IMR-90 (cell line): ENCODE results near the gene CACNA1I. TPM values are rescaled to one million over a fixed set of nuclear protein-coding genes. Genes with fewer than 3 reads are reported as not detected.

Experiments
- ATAC-seq: fragments of 200-7000 bp; cut with Tn5 transposase; 2 replicates; pipeline ENCODE4 v1.9.1; 2020; ENCODE audit warnings: low read depth, mild to moderate bottlenecking, moderate library complexity
- BruUV-seq: library from RNA; stranded (reverse); fragments of 400-500 nt; replicated peaks from 2 replicates; lab custom pipeline; 2021; lab: Mats Ljungman, UMichigan
- CTCF ChIA-PET: fragments of 300-600 bp; formaldehyde crosslinking; extraction: SDS; loops from one replicate; lab custom pipeline; 2021; ENCODE audit warnings: antibody characterized with exemption; lab: Yijun Ruan, JAX
- POLR2A ChIA-PET: fragments of 300-600 bp; sonication (Branson Sonifier 250); formaldehyde crosslinking; loops from one replicate; lab custom pipeline; 2022; ENCODE audit warnings: antibody characterized with exemption; ENCODE audit not compliant: unreplicated experiment; lab: Charles Lee
- DNase-seq: peaks from one replicate; pipeline ENCODE4 v3.0.0; 2013
- H2AFZ ChIP-seq: replicated peaks from 2 replicates; pipeline ENCODE3; 2013; ENCODE audit warnings: low read length, mild to moderate bottlenecking; ENCODE audit not compliant: poor library complexity
- H2AK5ac ChIP-seq: 2 replicates; pipeline ENCODE4 v1.6.1; 2013; ENCODE audit warnings: low read depth, low read length, inconsistent platforms
- H2AK9ac ChIP-seq: replicated peaks from 2 replicates; pipeline ENCODE3; 2013; ENCODE audit warnings: mild to moderate bottlenecking, low read depth, low read length, moderate library complexity; ENCODE audit not compliant: poor library complexity
- H2BK120ac ChIP-seq: 2 replicates; pipeline ENCODE4 v1.6.1; 2013; ENCODE audit warnings: low read depth, low read length, inconsistent platforms
- H2BK15ac ChIP-seq: 3 replicates; pipeline ENCODE4 v1.6.1; 2013; ENCODE audit warnings: low read depth, low read length, inconsistent platforms
- H2BK20ac ChIP-seq: 2 replicates; pipeline ENCODE4 v1.6.1; 2013; ENCODE audit warnings: low read depth, mild to moderate bottlenecking, inconsistent platforms, low read length, moderate library complexity
- H2BK5ac ChIP-seq: 2 replicates; pipeline ENCODE4 v1.6.1; 2013; ENCODE audit warnings: mild to moderate bottlenecking, low read depth, low read length, inconsistent platforms; ENCODE audit not compliant: poor library complexity, severe bottlenecking
- H3K14ac ChIP-seq: replicated peaks from 2 replicates; pipeline ENCODE4 v1.6.1; 2013; ENCODE audit warnings: low read depth, low read length, inconsistent platforms
- H3K18ac ChIP-seq: 2 replicates; pipeline ENCODE4 v1.6.1; 2013; ENCODE audit warnings: low read depth, low read length, control low read depth
- H3K23ac ChIP-seq: 2 replicates; pipeline ENCODE4 v1.6.1; 2013; ENCODE audit warnings: low read depth, low read length, inconsistent platforms
- H3K27ac ChIP-seq: 2 replicates; pipeline ENCODE4 v1.5.1; 2013; ENCODE audit warnings: mild to moderate bottlenecking, control low read depth, low read length; ENCODE audit not compliant: insufficient read depth
- H3K27me3 ChIP-seq: 2 replicates; pipeline ENCODE4 v1.6.1; 2013; ENCODE audit warnings: low read length; ENCODE audit not compliant: control insufficient read depth, insufficient read depth
- H3K36me3 ChIP-seq: 2 replicates; pipeline ENCODE4 v1.6.1; 2013; ENCODE audit warnings: low read length, mixed read lengths; ENCODE audit not compliant: control insufficient read depth, insufficient read depth
- H3K4ac ChIP-seq: 2 replicates; pipeline ENCODE4 v1.6.1; 2013; ENCODE audit warnings: low read depth, low read length, inconsistent platforms
- H3K4me1 ChIP-seq: 2 replicates; pipeline ENCODE4 v1.6.1; 2013; ENCODE audit warnings: low read length, mixed read lengths; ENCODE audit not compliant: control insufficient read depth, insufficient read depth
- H3K4me2 ChIP-seq: 2 replicates; pipeline ENCODE4 v1.6.1; 2013; ENCODE audit warnings: low read depth, mild to moderate bottlenecking, control low read depth, low read length, moderate library complexity
- H3K4me3 ChIP-seq: 2 replicates; pipeline ENCODE4 v1.5.1; 2013; ENCODE audit warnings: low read depth, mild to moderate bottlenecking, control low read depth, low read length, moderate library complexity; ENCODE audit not compliant: insufficient read depth
- H3K56ac ChIP-seq: 2 replicates; pipeline ENCODE4 v1.6.1; 2013; ENCODE audit warnings: low read length, inconsistent platforms; ENCODE audit not compliant: insufficient read depth; ENCODE audit errors: extremely low read depth
- H3K79me1 ChIP-seq, 2 experiments: 2 replicates each; pipeline ENCODE4 v1.6.1; 2013; ENCODE audit warnings: low read length in 2 of 2, inconsistent platforms in 1 of 2, low read depth in 1 of 2
- H3K9ac ChIP-seq: 2 replicates; pipeline ENCODE4 v1.6.1; 2013; ENCODE audit warnings: low read depth, low read length, control low read depth
- H3K9me1 ChIP-seq: 2 replicates; pipeline ENCODE4 v1.6.1; 2013; ENCODE audit warnings: low read length, inconsistent platforms; ENCODE audit not compliant: insufficient read depth
- H3K9me3 ChIP-seq: 2 replicates; pipeline ENCODE4 v1.6.1; 2013; ENCODE audit warnings: low read length; ENCODE audit not compliant: control insufficient read depth, insufficient read depth
- H4K20me1 ChIP-seq: 2 replicates; pipeline ENCODE4 v1.6.1; 2013; ENCODE audit warnings: low read length, inconsistent platforms; ENCODE audit not compliant: insufficient read depth
- H4K5ac ChIP-seq: 2 replicates; pipeline ENCODE4 v1.6.1; 2013; ENCODE audit warnings: mild to moderate bottlenecking, low read depth, low read length, control low read depth
- H4K8ac ChIP-seq, 2 experiments: 2 replicates each; pipeline ENCODE4 v1.6.1; 2013; ENCODE audit warnings: low read depth in 2 of 2, low read length in 2 of 2, control low read depth in 1 of 2, inconsistent platforms in 1 of 2
- H4K91ac ChIP-seq: 2 replicates; pipeline ENCODE4 v1.6.1; 2013; ENCODE audit warnings: low read depth, low read length, inconsistent platforms; ENCODE audit not compliant: insufficient read depth
- BHLHE40 ChIP-seq: fragments of 150-350 bp; IDR thresholded peaks from 2 replicates; pipeline ENCODE4 v1.6.1; 2016; ENCODE audit warnings: mild to moderate bottlenecking, low read depth, low read length
- CHD1 ChIP-seq: IDR thresholded peaks from 2 replicates; pipeline ENCODE4 v1.6.1; 2012; ENCODE audit warnings: low read depth, low read length, improper control_type of control experiment
- CTCF ChIP-seq: conservative IDR thresholded peaks from 2 replicates; pipeline ENCODE4 v1.5.1; 2012; ENCODE audit warnings: mild to moderate bottlenecking, low read depth, low read length, improper control_type of control experiment
- ELK1 ChIP-seq: fragments of 150-350 bp; IDR thresholded peaks from 2 replicates; pipeline ENCODE4 v1.6.1; 2016; ENCODE audit warnings: low read depth, mild to moderate bottlenecking, low read length, moderate library complexity, borderline replicate concordance
- FOS ChIP-seq: fragments of 150-350 bp; IDR thresholded peaks from 2 replicates; pipeline ENCODE4 v1.6.1; 2016; ENCODE audit warnings: low read depth, low read length
- MAFK ChIP-seq: IDR thresholded peaks from 2 replicates; pipeline ENCODE4 v1.6.1; 2012; ENCODE audit warnings: low read depth, low read length, improper control_type of control experiment
- MAZ ChIP-seq: IDR thresholded peaks from 2 replicates; pipeline ENCODE4 v1.6.1; 2012; ENCODE audit warnings: low read depth, mild to moderate bottlenecking, low read length, improper control_type of control experiment, moderate library complexity, borderline replicate concordance
- MXI1 ChIP-seq: IDR thresholded peaks from 2 replicates; pipeline ENCODE4 v1.6.1; 2012; ENCODE audit warnings: low read depth, mild to moderate bottlenecking, low read length, moderate library complexity, borderline replicate concordance
- POLR2A ChIP-seq: IDR thresholded peaks from 2 replicates; pipeline ENCODE4 v1.6.1; 2012; ENCODE audit warnings: mild to moderate bottlenecking, low read depth, low read length
- RCOR1 ChIP-seq: IDR thresholded peaks from 2 replicates; pipeline ENCODE4 v1.6.1; 2012; ENCODE audit warnings: mild to moderate bottlenecking, low read length, improper control_type of control experiment; ENCODE audit not compliant: insufficient replicate concordance
- RFX5 ChIP-seq: IDR thresholded peaks from 2 replicates; pipeline ENCODE4 v1.8.0; 2012; ENCODE audit warnings: low read depth, mild to moderate bottlenecking, low read length, moderate library complexity
- SMC3 ChIP-seq: fragments of 150-350 bp; IDR thresholded peaks from 2 replicates; pipeline ENCODE4 v1.6.1; 2016; ENCODE audit warnings: low read depth, mild to moderate bottlenecking, antibody characterized with exemption, low read length, moderate library complexity
- WGBS, 2 experiments: methylation state at CpG; one replicate each; pipeline versions ENCODE4 v1.1.5 to v1.1.7; 2013; ENCODE audit warnings: missing lambda C conversion rate in 2 of 2; ENCODE audit not compliant: insufficient read length in 1 of 2; ENCODE audit errors: extremely low coverage in 2 of 2; 5-methylcytosine and 5-hydroxymethylcytosine counted together
- dilution Hi-C: fragments of 300-500 bp; cut with HindIII; formaldehyde crosslinking; loops from one replicate; pipeline ENCODE4 v1.14.3; 2018; ENCODE audit warnings: low sequenced_read_pairs; ENCODE audit not compliant: unreplicated experiment
- in situ Hi-C: fragments of 300-500 bp; cut with MboI; formaldehyde crosslinking; loops from 3 replicates; pipeline ENCODE4 v1.14.3; 2019; ENCODE audit warnings: low sequenced_read_pairs, inconsistent platforms, mixed read lengths
- intact Hi-C: fragments of 100-400 bp; cut with micrococcal nuclease; formaldehyde crosslinking; loops from 2 replicates; pipeline ENCODE4 v1.10.0; 2022
- polyA plus RNA-seq, 3 experiments: library from polyadenylated mRNA; depleted of rRNA; stranded (reverse); fragments of >200 nt; gene quantifications; 2 replicates each; pipeline ENCODE4 v1.2.3, GENCODE V29; 2012; ENCODE audit warnings: low replicate concordance in 1 of 3
- total RNA-seq: library from RNA; depleted of rRNA; stranded (reverse); fragments of >200 nt; gene quantifications from 2 replicates; pipeline ENCODE4 v1.2.3, GENCODE V29; 2012

The CACNA1I gene
- total and polyA plus RNA-seq, 2 of the 4 experiments (the other 2 are of a cell fraction) = under 0.01 to 0.02 TPM

- TF ChIP-seq RCOR1 = no peak
Measured at GRCh38 chr22:39623603-39624500, 53.3 kb downstream of the CACNA1I start (continued).

GRCh38 chr22:39624501-39624821, 53.9 kb downstream of the CACNA1I start:
- Histone ChIP-seq H3K4ac (no peak overlapping the region), H2AK9ac (no peak overlapping the region), H3K18ac (no peak overlapping the region), H3K27ac (no peak overlapping the region), H2BK5ac (no peak overlapping the region), H4K5ac (no peak overlapping the region), H3K36me3 (no peaks in the 10 kb centered on the region), H2AFZ (no peak overlapping the region), H2AK5ac (no peak overlapping the region), H3K9me3 (no peaks in the 10 kb centered on the region), H3K9ac (no peak overlapping the region), H2BK15ac (no peak overlapping the region), H3K79me1 (no peaks in the 10 kb centered on the region), H3K23ac (no peak overlapping the region), H3K9me1 (no peaks in the 10 kb centered on the region), H3K27me3 (peaks cover 42% of the 10 kb centered on the region), H2BK120ac (no peak overlapping the region), H3K56ac (no peak overlapping the region), H3K4me2 (no peak overlapping the region), H3K4me3 (no peak overlapping the region), H4K20me1 (no peaks in the 10 kb centered on the region; the same call in 1 of the 2 replicates), H2BK20ac (no peak overlapping the region), H3K4me1 (no peaks in the 10 kb centered on the region), H3K14ac (no peak overlapping the region), H4K91ac (no peak overlapping the region), H4K8ac (no peak overlapping the region)
- TF ChIP-seq RFX5 (no peak), BHLHE40 (no peak), POLR2A (no peak), CTCF (no peak), MAZ (no peak), MXI1 (no peak), CHD1 (no peak), SMC3 (no peak), FOS (no peak), ELK1 (no peak), MAFK (no peak)
- intact Hi-C loops = loop anchor here (10.0 kb wide), 1 partner anchor 180 kb away; no protein-coding TSS in a partner anchor
- no TSS peak for BruUV-seq
- ATAC-seq = peak; percentile 21; the same call in 1 of the 2 replicates
- dilution Hi-C loops = no loop called here
- CTCF ChIA-PET = no interaction called here
- no peak for DNase-seq
- POLR2A ChIA-PET = no interaction called here
- WGBS, 2 experiments = 25% methylated on average over 4 of the region's 7 CpGs; no CpG with 5 or more reads in 1 of the 2 experiments
- in situ Hi-C loops = no loop called here
